PC-9 (cell line): Measurements from ENCODE around the gene KLHDC7B.

Experiments used
- EZH2 ChIP-seq: fragments of 200-600 bp; sonication (generic); IDR thresholded peaks from 2 replicates; pipeline ENCODE4 v1.8.0; 2017; ENCODE audit warnings: antibody characterized with exemption, low read depth
- TF ChIP-seq, protein P1 (sequence below): fragments of 200-600 bp; sonication (generic); conservative IDR thresholded peaks from 2 replicates; pipeline ENCODE4 v1.6.1; 2017; ENCODE audit warnings: mixed run types, antibody characterized with exemption, mild to moderate bottlenecking, moderate library complexity

DNA sequence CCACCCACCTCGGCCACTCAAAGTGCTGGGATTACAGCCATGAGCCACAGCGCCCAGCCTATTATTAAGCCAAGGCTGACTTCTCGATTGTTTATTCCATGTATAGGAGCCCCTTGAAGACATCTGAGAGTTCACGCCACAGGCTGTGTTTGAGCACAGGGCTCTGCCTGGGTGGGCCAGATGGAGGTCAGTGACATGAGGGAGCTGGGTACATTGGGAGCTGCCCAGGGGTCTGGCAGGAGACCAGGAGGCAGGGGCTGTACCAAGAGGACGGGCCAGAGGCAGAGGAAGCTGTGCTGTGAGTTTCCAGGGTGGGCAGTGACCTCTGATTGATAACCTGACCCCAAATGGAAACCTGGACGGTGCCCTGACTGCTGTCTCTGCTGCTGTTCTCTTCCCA, 43.6 kb upstream of the KLHDC7B start:
- TF ChIP-seq, protein P1, sequence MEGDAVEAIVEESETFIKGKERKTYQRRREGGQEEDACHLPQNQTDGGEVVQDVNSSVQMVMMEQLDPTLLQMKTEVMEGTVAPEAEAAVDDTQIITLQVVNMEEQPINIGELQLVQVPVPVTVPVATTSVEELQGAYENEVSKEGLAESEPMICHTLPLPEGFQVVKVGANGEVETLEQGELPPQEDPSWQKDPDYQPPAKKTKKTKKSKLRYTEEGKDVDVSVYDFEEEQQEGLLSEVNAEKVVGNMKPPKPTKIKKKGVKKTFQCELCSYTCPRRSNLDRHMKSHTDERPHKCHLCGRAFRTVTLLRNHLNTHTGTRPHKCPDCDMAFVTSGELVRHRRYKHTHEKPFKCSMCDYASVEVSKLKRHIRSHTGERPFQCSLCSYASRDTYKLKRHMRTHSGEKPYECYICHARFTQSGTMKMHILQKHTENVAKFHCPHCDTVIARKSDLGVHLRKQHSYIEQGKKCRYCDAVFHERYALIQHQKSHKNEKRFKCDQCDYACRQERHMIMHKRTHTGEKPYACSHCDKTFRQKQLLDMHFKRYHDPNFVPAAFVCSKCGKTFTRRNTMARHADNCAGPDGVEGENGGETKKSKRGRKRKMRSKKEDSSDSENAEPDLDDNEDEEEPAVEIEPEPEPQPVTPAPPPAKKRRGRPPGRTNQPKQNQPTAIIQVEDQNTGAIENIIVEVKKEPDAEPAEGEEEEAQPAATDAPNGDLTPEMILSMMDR, result no peak
- no peak for TF ChIP-seq EZH2
